Effector memory CD8-positive, alpha-beta T cell (primary cell): ENCODE measurements around the gene TMEM74B.
A peak's percentile ranks its signal among the peaks of the same experiment; 100 is the strongest.

Source experiments
- ATAC-seq: fragments of 150-1000 bp; cut with Tn5 transposase; replicated peaks from 2 replicates; pipeline ENCODE4 v1.10.0; 2021; ENCODE audit warnings: mild to moderate bottlenecking, moderate library complexity
- DNase-seq, 3 experiments: peaks; one replicate each; pipeline ENCODE4 v3.0.0; 2021
- H3K27ac Mint-ChIP-seq, 2 donors: one replicate each; pipeline ENCODE4 v1.8.0; 2022; ENCODE audit warnings: mild to moderate bottlenecking in 2 of 2, mixed read lengths in 2 of 2, moderate library complexity in 2 of 2
- H3K27me3 Mint-ChIP-seq, 2 donors: one replicate each; pipeline ENCODE4 v1.8.0; 2022; ENCODE audit warnings: mixed read lengths in 2 of 2
- H3K36me3 Mint-ChIP-seq: one replicate; pipeline ENCODE4 v1.8.0; 2022; ENCODE audit warnings: mild to moderate bottlenecking, moderate library complexity, mixed read lengths; ENCODE audit not compliant: insufficient read depth
- H3K4me1 Mint-ChIP-seq, 2 donors: one replicate each; pipeline ENCODE4 v1.8.0; 2022; ENCODE audit warnings: low read depth in 2 of 2, mixed read lengths in 2 of 2
- H3K4me3 Mint-ChIP-seq, 2 donors: one replicate each; pipeline ENCODE4 v1.8.0; 2022; ENCODE audit warnings: mild to moderate bottlenecking in 2 of 2, mixed read lengths in 2 of 2, moderate library complexity in 2 of 2
- H3K9me3 Mint-ChIP-seq, 2 donors: one replicate each; pipeline ENCODE4 v1.8.0; 2022; ENCODE audit warnings: mixed read lengths in 2 of 2

The TMEM74B gene

GRCh38 chr20:1134355-1134754 is 50.4 kb downstream of the TMEM74B start:
- DNase-seq = no peak
- H3K27me3 Mint-ChIP-seq = no peaks in the 10 kb centered on the region
- peaks cover 95% of the 10 kb centered on the region for H3K36me3 Mint-ChIP-seq
- H3K4me3 Mint-ChIP-seq = no peak overlapping the region
- H3K9me3 Mint-ChIP-seq = no peaks in the 10 kb centered on the region
- H3K4me1 Mint-ChIP-seq = peaks cover 32 to 41% of the 10 kb centered on the region in 2 donors
- H3K27ac Mint-ChIP-seq = no peak overlapping the region
- ATAC-seq = no peak

DNA sequence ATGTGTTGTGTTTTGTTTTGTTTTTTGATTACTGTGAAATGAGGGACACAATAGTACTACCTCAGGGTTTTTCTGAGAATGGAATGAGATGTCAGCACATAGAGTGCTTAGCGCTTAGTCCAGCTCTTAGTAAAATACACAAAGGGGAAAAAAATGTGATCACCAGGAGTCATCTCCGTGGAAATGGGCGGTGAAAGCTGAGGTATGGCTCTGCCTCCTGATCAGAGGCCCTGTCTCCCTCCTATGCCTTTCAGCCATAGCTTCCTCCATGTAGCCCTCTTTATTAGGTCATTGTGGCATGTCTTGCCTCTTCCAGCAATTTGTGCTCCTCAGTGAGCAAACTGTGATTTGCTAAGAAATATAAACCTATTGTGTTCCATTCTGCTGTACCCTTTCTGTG is 53.4 kb downstream of the TMEM74B start:
- peak overlapping the region in 1 of 2 donors; percentile 6 for H3K4me3 Mint-ChIP-seq
- H3K27me3 Mint-ChIP-seq = no peaks in the 10 kb centered on the region
- no peak for ATAC-seq
- no peak for DNase-seq
- peaks cover 37 to 40% of the 10 kb centered on the region in 2 donors for H3K4me1 Mint-ChIP-seq
- H3K36me3 Mint-ChIP-seq = peaks cover 93% of the 10 kb centered on the region
- no peaks in the 10 kb centered on the region for H3K9me3 Mint-ChIP-seq
- H3K27ac Mint-ChIP-seq = peak overlapping the region in 1 of 2 donors; percentile 7

DNA sequence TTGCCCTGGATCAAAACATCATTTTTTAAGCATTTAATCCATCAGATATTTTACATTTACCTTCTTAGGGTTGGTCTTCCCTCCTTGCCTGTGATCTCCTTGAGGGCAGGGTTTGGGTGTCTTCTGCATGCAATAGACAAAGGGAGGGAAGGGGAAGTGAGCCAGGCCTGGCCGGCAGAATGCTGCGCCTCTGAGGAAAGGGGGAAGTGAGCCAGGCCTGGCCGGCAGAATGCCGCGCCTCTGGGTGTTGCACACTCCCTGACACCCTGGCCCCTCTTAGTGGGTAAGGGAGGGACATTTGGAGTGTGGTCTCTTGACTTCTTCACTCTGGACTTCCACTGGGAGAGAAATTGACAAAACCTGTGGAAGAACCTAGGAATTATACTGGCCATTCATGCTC is 53.9 kb downstream of the TMEM74B start:
- Mint-ChIP-seq H3K4me3 (peak overlapping the region in 1 of 2 donors; percentile 6), H3K27ac (peak overlapping the region in 1 of 2 donors; percentile 7), H3K36me3 (peaks cover 93% of the 10 kb centered on the region), H3K4me1 (peaks cover 40 to 42% of the 10 kb centered on the region in 2 donors), H3K9me3 (no peaks in the 10 kb centered on the region), H3K27me3 (no peaks in the 10 kb centered on the region)
- DNase-seq = no peak
- ATAC-seq = no peak
